Measurements from ENCODE around the gene HENMT1. TPM values are rescaled to one million over a fixed set of nuclear protein-coding genes. Genes with fewer than 3 reads are reported as not detected.

HENMT1 gene
- total RNA-seq, 1 experiment from 2014 or later: 6.2 TPM

DNA sequence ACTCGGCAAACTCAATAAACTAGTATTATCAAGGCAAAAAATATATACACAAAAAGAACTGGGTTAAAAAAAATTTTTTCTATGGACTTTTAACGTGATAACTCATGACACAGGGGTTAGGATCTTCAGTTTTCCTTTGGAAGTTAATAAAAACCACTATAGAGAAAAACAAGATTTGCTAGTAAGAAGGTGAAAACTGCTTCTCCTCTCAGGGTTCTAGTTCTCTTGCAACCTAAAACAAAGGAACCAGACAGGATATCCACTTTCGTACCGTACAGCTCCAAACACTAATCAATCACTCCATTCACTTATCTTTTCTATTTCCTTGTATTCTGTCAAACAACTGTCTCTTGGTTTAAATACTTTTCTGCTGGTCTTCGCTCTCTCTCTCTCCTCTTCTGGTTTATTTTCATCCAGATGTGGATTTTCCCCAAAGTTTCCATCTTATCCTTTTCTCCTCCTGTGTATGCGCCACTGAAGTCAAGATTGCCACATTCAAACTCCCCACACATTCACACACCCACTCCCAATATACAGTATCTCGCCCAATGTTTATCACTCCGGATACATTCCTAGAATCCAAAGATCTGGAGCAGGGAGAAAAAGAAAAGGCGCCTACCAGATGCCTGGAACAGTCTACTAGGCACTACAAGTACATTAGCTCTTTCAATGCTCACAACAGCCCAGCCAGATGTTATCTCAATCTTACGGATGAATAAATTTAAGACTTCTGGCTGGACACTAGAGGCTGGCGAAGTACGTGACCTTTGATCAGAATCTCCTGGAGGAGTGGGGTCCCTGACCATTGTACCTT lies 30.4 kb upstream of the HENMT1 start:
- H3K4me3 Mint-ChIP-seq: peak overlapping the region; percentile 99 to 100

More for the DNA sequence above, 30.4 kb upstream of the HENMT1 start:
- H2BK12ac ChIP-seq (ENCODE audit: insufficient read length, low read depth, low read length): no peak overlapping the region
- no peak for DNase-seq
- no peaks in the 10 kb centered on the region for H3K27me3 ChIP-seq (ENCODE audit: insufficient read depth, low read length)
- WGBS (ENCODE audit: extremely low coverage, insufficient read length, low lambda C conversion rate): no CpG with 5 or more reads among the region's 12 CpGs
- H3K23me2 ChIP-seq (ENCODE audit: insufficient read length, low read depth, low read length, poor library complexity, severe bottlenecking): peaks cover 18% of the 10 kb centered on the region
- H3K79me2 ChIP-seq (ENCODE audit: insufficient read depth, low read length): peaks cover 21% of the 10 kb centered on the region; the same call in 1 of the 2 replicates
- H3K4me1 ChIP-seq (ENCODE audit: insufficient read depth, low read length): no peaks in the 10 kb centered on the region
- Mint-ChIP-seq H3K27me3 (ENCODE audit: low read depth) (no peaks in the 10 kb centered on the region; the same call in 1 of the 2 replicates), H3K36me3 (ENCODE audit: insufficient read depth in 1 of 3, low read depth in 3 of 3) (peaks cover 13 to 28% (median 16%) of the 10 kb centered on the region in 3 experiments; a peak in 6 of 7 replicates), H3K27ac (peak overlapping the region; percentile 99 to 100 (median 100)), H3K4me1 (peaks cover 19 to 23% of the 10 kb centered on the region in 2 experiments), H3K9me3 (no peaks in the 10 kb centered on the region)
- no peak overlapping the region for H2BK15ac ChIP-seq (ENCODE audit: low read depth, low read length)
- no peak overlapping the region for H4K91ac ChIP-seq (ENCODE audit: insufficient read length, low read depth, low read length)
- H3K27ac ChIP-seq (ENCODE audit: insufficient read length, low read depth, low read length): no peak overlapping the region
- no peak overlapping the region for H2BK5ac ChIP-seq (ENCODE audit: insufficient read length, low read length)
- H3K56ac ChIP-seq (ENCODE audit: insufficient read length, low read depth, low read length): no peak overlapping the region
- no peak overlapping the region; the same call in 1 of the 2 replicates for H3K4ac ChIP-seq (ENCODE audit: low read depth, low read length)
- H4K20me1 ChIP-seq (ENCODE audit: control insufficient read depth, insufficient read depth, insufficient read length): peaks cover 2% of the 10 kb centered on the region
- H3K18ac ChIP-seq (ENCODE audit: insufficient read length, low read depth, low read length): peak overlapping the region; percentile 93
- H2AK5ac ChIP-seq (ENCODE audit: insufficient read length, low read length): no peak overlapping the region
- TF ChIP-seq, protein P1, sequence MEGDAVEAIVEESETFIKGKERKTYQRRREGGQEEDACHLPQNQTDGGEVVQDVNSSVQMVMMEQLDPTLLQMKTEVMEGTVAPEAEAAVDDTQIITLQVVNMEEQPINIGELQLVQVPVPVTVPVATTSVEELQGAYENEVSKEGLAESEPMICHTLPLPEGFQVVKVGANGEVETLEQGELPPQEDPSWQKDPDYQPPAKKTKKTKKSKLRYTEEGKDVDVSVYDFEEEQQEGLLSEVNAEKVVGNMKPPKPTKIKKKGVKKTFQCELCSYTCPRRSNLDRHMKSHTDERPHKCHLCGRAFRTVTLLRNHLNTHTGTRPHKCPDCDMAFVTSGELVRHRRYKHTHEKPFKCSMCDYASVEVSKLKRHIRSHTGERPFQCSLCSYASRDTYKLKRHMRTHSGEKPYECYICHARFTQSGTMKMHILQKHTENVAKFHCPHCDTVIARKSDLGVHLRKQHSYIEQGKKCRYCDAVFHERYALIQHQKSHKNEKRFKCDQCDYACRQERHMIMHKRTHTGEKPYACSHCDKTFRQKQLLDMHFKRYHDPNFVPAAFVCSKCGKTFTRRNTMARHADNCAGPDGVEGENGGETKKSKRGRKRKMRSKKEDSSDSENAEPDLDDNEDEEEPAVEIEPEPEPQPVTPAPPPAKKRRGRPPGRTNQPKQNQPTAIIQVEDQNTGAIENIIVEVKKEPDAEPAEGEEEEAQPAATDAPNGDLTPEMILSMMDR (conservative IDR thresholded peaks at IDR 0.05): no peak
- no peak overlapping the region for H3K23ac ChIP-seq (ENCODE audit: insufficient read length, low read depth, low read length)
- H3T11ph ChIP-seq (ENCODE audit: low read length): no peak overlapping the region
- H3K4me2 ChIP-seq (ENCODE audit: insufficient read depth, insufficient read length, low read length): peak overlapping the region; percentile 98
- peak overlapping the region; percentile 2 for H4K5ac ChIP-seq (ENCODE audit: insufficient read length, low read depth, low read length)
- no peak overlapping the region for H2BK120ac ChIP-seq (ENCODE audit: low read depth, low read length, poor library complexity, severe bottlenecking)
- H3K9me3 ChIP-seq (ENCODE audit: control insufficient read depth, low read depth, low read length): no peaks in the 10 kb centered on the region
- H4K8ac ChIP-seq (replicated peaks; ENCODE audit: insufficient read length, low read depth, low read length): no peak overlapping the region
- no peaks in the 10 kb centered on the region for H3K79me1 ChIP-seq (ENCODE audit: insufficient read depth, low read depth, low read length, poor library complexity, severe bottlenecking)
- H3K9ac ChIP-seq (ENCODE audit: extremely low read depth, insufficient read length, low read length): peak overlapping the region; percentile 99
- no peak overlapping the region for H2AFZ ChIP-seq (ENCODE audit: low read length)
- H3K14ac ChIP-seq (ENCODE audit: insufficient read depth, low read length): peak overlapping the region; percentile 92; the same call in 1 of the 2 replicates
- no peak overlapping the region for H2BK20ac ChIP-seq (ENCODE audit: low read depth, low read length, poor library complexity, severe bottlenecking)

Measured in H9 (cell line).